IMR-90 (cell line): ENCODE data around the gene ATP1B1.

Source experiments
- BHLHE40 ChIP-seq: fragments of 150-350 bp; IDR thresholded peaks from 2 replicates; pipeline ENCODE4 v1.6.1; 2016; ENCODE audit warnings: mild to moderate bottlenecking, low read depth, low read length
- CEBPB ChIP-seq: IDR thresholded peaks from 2 replicates; pipeline ENCODE4 v1.6.1; 2012; ENCODE audit warnings: low read depth, low read length, improper control_type of control experiment
- CHD1 ChIP-seq: IDR thresholded peaks from 2 replicates; pipeline ENCODE4 v1.6.1; 2012; ENCODE audit warnings: low read depth, low read length, improper control_type of control experiment
- FOS ChIP-seq: fragments of 150-350 bp; IDR thresholded peaks from 2 replicates; pipeline ENCODE4 v1.6.1; 2016; ENCODE audit warnings: low read depth, low read length
- MAZ ChIP-seq: IDR thresholded peaks from 2 replicates; pipeline ENCODE4 v1.6.1; 2012; ENCODE audit warnings: low read depth, mild to moderate bottlenecking, low read length, improper control_type of control experiment, moderate library complexity, borderline replicate concordance
- MXI1 ChIP-seq: IDR thresholded peaks from 2 replicates; pipeline ENCODE4 v1.6.1; 2012; ENCODE audit warnings: low read depth, mild to moderate bottlenecking, low read length, moderate library complexity, borderline replicate concordance
- NFE2L2 ChIP-seq: fragments of 150-350 bp; IDR thresholded peaks from 2 replicates; pipeline ENCODE4 v1.6.1; 2016; ENCODE audit warnings: low read depth, mild to moderate bottlenecking, low read length
- POLR2A ChIP-seq: IDR thresholded peaks from 2 replicates; pipeline ENCODE4 v1.6.1; 2012; ENCODE audit warnings: mild to moderate bottlenecking, low read depth, low read length
- RAD21 ChIP-seq: IDR thresholded peaks from 2 replicates; pipeline ENCODE4 v1.6.1; 2012; ENCODE audit warnings: low read length, improper control_type of control experiment
- RCOR1 ChIP-seq: IDR thresholded peaks from 2 replicates; pipeline ENCODE4 v1.6.1; 2012; ENCODE audit warnings: mild to moderate bottlenecking, low read length, improper control_type of control experiment; ENCODE audit not compliant: insufficient replicate concordance
- RFX5 ChIP-seq: IDR thresholded peaks from 2 replicates; pipeline ENCODE4 v1.8.0; 2012; ENCODE audit warnings: low read depth, mild to moderate bottlenecking, low read length, moderate library complexity
- TF ChIP-seq, protein P1 (sequence below): conservative IDR thresholded peaks from 2 replicates; pipeline ENCODE4 v1.5.1; 2012; ENCODE audit warnings: mild to moderate bottlenecking, low read depth, low read length, improper control_type of control experiment
- TF ChIP-seq, protein P2 (sequence below): fragments of 150-350 bp; IDR thresholded peaks from 2 replicates; pipeline ENCODE4 v1.6.1; 2017; ENCODE audit warnings: mild to moderate bottlenecking, antibody characterized with exemption, low read length, low read depth
- TF ChIP-seq, protein P3 (sequence below): fragments of 150-350 bp; IDR thresholded peaks from 2 replicates; pipeline ENCODE4 v1.6.1; 2016; ENCODE audit warnings: low read depth, mild to moderate bottlenecking, low read length, moderate library complexity, borderline replicate concordance

DNA sequence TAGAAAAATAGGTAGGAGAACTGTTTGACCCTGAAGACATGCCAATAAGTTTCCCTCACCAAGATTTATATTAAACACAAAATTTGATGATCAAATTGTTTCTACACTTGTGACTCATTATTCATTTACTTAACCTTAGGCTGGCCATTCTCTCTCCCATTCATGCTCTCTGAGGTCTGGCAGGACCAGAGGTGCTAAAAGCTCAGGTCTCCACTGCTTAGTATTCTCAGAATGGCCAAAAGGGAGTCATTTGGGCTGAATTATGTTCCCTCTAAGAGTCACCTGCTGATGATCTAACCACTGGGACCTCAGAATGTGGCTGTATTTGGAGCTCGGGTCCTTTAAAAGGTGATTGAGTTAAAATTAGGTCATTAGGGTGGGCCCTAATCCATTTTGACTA, 47.1 kb upstream of the ATP1B1 start:
- TF ChIP-seq, protein P1, sequence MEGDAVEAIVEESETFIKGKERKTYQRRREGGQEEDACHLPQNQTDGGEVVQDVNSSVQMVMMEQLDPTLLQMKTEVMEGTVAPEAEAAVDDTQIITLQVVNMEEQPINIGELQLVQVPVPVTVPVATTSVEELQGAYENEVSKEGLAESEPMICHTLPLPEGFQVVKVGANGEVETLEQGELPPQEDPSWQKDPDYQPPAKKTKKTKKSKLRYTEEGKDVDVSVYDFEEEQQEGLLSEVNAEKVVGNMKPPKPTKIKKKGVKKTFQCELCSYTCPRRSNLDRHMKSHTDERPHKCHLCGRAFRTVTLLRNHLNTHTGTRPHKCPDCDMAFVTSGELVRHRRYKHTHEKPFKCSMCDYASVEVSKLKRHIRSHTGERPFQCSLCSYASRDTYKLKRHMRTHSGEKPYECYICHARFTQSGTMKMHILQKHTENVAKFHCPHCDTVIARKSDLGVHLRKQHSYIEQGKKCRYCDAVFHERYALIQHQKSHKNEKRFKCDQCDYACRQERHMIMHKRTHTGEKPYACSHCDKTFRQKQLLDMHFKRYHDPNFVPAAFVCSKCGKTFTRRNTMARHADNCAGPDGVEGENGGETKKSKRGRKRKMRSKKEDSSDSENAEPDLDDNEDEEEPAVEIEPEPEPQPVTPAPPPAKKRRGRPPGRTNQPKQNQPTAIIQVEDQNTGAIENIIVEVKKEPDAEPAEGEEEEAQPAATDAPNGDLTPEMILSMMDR: no peak
- TF ChIP-seq, protein P2, sequence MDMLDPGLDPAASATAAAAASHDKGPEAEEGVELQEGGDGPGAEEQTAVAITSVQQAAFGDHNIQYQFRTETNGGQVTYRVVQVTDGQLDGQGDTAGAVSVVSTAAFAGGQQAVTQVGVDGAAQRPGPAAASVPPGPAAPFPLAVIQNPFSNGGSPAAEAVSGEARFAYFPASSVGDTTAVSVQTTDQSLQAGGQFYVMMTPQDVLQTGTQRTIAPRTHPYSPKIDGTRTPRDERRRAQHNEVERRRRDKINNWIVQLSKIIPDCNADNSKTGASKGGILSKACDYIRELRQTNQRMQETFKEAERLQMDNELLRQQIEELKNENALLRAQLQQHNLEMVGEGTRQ: no peak
- no peak for TF ChIP-seq POLR2A
- no peak for TF ChIP-seq RAD21
- no peak for TF ChIP-seq CEBPB
- TF ChIP-seq MXI1: no peak
- TF ChIP-seq, protein P3, sequence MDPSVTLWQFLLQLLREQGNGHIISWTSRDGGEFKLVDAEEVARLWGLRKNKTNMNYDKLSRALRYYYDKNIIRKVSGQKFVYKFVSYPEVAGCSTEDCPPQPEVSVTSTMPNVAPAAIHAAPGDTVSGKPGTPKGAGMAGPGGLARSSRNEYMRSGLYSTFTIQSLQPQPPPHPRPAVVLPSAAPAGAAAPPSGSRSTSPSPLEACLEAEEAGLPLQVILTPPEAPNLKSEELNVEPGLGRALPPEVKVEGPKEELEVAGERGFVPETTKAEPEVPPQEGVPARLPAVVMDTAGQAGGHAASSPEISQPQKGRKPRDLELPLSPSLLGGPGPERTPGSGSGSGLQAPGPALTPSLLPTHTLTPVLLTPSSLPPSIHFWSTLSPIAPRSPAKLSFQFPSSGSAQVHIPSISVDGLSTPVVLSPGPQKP: no peak
- TF ChIP-seq RFX5: no peak
- no peak for TF ChIP-seq RCOR1
- TF ChIP-seq CHD1: no peak
- TF ChIP-seq NFE2L2: no peak
- TF ChIP-seq BHLHE40: no peak
- no peak for TF ChIP-seq MAZ
- TF ChIP-seq FOS: no peak
